ENCODE measurements around the gene ARHGAP40. TPM values are rescaled to one million over a fixed set of nuclear protein-coding genes. Genes with fewer than 3 reads are reported as not detected.

Gene ARHGAP40
- total and polyA plus RNA-seq, 2 of the 4 experiments (the other 2 are of a cell fraction) = not detected

- Histone ChIP-seq H3K9me3 (ENCODE audit: control insufficient read depth, insufficient read depth, low read length) (no peaks in the 10 kb centered on the region), H2BK15ac (ENCODE audit: low read depth, low read length) (no peak overlapping the region), H2BK5ac (ENCODE audit: low read depth, low read length, poor library complexity, severe bottlenecking) (no peak overlapping the region), H2AK9ac (replicated peaks; ENCODE audit: low read depth, low read length, poor library complexity) (no peak overlapping the region), H3K79me1 (ENCODE audit: low read depth in 1 of 2, low read length in 2 of 2) (no peaks in the 10 kb centered on the region), H4K20me1 (ENCODE audit: insufficient read depth, low read length) (no peaks in the 10 kb centered on the region; the same call in 1 of the 2 replicates), H3K9me1 (ENCODE audit: insufficient read depth, low read length) (no peaks in the 10 kb centered on the region), H3K9ac (ENCODE audit: low read depth, low read length) (no peak overlapping the region), H3K14ac (replicated peaks; ENCODE audit: low read depth, low read length) (no peak overlapping the region), H2AFZ (replicated peaks; ENCODE audit: low read length, poor library complexity) (no peak overlapping the region), H3K4me3 (ENCODE audit: insufficient read depth, low read depth, low read length) (no peak overlapping the region), H3K23ac (ENCODE audit: low read depth, low read length) (no peak overlapping the region), H3K4me1 (ENCODE audit: control insufficient read depth, insufficient read depth, low read length) (no peaks in the 10 kb centered on the region), H3K18ac (ENCODE audit: low read depth, low read length) (no peak overlapping the region), H4K91ac (ENCODE audit: insufficient read depth, low read depth, low read length) (no peak overlapping the region), H3K27ac (ENCODE audit: insufficient read depth, low read length) (no peak overlapping the region), H4K5ac (ENCODE audit: low read depth, low read length) (no peak overlapping the region), H4K8ac (ENCODE audit: low read depth in 2 of 2, low read length in 2 of 2) (no peak overlapping the region), H3K4me2 (ENCODE audit: low read depth, low read length) (no peak overlapping the region), H3K27me3 (ENCODE audit: control insufficient read depth, insufficient read depth, low read length) (peaks cover 14% of the 10 kb centered on the region), H3K56ac (ENCODE audit: extremely low read depth, insufficient read depth, low read length) (no peak overlapping the region), H2AK5ac (ENCODE audit: low read depth, low read length) (no peak overlapping the region), H2BK120ac (ENCODE audit: low read depth, low read length) (no peak overlapping the region), H3K4ac (ENCODE audit: low read depth, low read length) (no peak overlapping the region), H3K36me3 (ENCODE audit: control insufficient read depth, insufficient read depth, low read length) (peaks cover 4% of the 10 kb centered on the region), H2BK20ac (ENCODE audit: low read depth, low read length) (no peak overlapping the region)
- dilution Hi-C loops (cut with HindIII; ENCODE audit: low sequenced_read_pairs, unreplicated experiment) (no loop called here), in situ Hi-C loops (cut with MboI; ENCODE audit: low sequenced_read_pairs) (no loop called here), intact Hi-C loops (cut with micrococcal nuclease) (no loop called here)
- POLR2A ChIA-PET (ENCODE audit: unreplicated experiment) = no interaction called here
- DNase-seq = no peak
- no peak for TF ChIP-seq RFX5 (IDR thresholded peaks at IDR 0.05; ENCODE audit: low read depth, low read length)
- TF ChIP-seq BHLHE40 (IDR thresholded peaks at IDR 0.05; ENCODE audit: low read depth, low read length) = no peak
- no peak for TF ChIP-seq SMC3 (IDR thresholded peaks at IDR 0.05; ENCODE audit: low read depth, low read length)
- TF ChIP-seq FOS (IDR thresholded peaks at IDR 0.05; ENCODE audit: low read depth, low read length) = no peak
- TF ChIP-seq USF2 (IDR thresholded peaks at IDR 0.05; ENCODE audit: low read depth, low read length) = no peak
- TF ChIP-seq MAFK (IDR thresholded peaks at IDR 0.05; ENCODE audit: low read depth, low read length) = no peak
- TF ChIP-seq ELK1 (IDR thresholded peaks at IDR 0.05; ENCODE audit: borderline replicate concordance, low read depth, low read length) = no peak
- no peak for TF ChIP-seq CTCF (conservative IDR thresholded peaks at IDR 0.05; ENCODE audit: low read depth, low read length)
- no peak for TF ChIP-seq RCOR1 (IDR thresholded peaks at IDR 0.05; ENCODE audit: insufficient replicate concordance, low read length)
- TF ChIP-seq MXI1 (IDR thresholded peaks at IDR 0.05; ENCODE audit: borderline replicate concordance, low read depth, low read length) = no peak
- no peak for TF ChIP-seq MAZ (IDR thresholded peaks at IDR 0.05; ENCODE audit: borderline replicate concordance, low read depth, low read length)
- TF ChIP-seq NFE2L2 (IDR thresholded peaks at IDR 0.05; ENCODE audit: low read depth, low read length) = no peak
- TF ChIP-seq POLR2A (IDR thresholded peaks at IDR 0.05; ENCODE audit: low read depth, low read length) = no peak
- TF ChIP-seq CEBPB (IDR thresholded peaks at IDR 0.05; ENCODE audit: low read depth, low read length) = no peak
- TF ChIP-seq CHD1 (IDR thresholded peaks at IDR 0.05; ENCODE audit: low read depth, low read length) = no peak
- no peak for TF ChIP-seq RAD21 (IDR thresholded peaks at IDR 0.05; ENCODE audit: low read length)
- ATAC-seq (ENCODE audit: low read depth) = no peak
- CTCF ChIA-PET = no interaction called here
- BruUV-seq (replicated peaks) = no TSS peak
- WGBS, 2 experiments (ENCODE audit: extremely low coverage in 2 of 2, insufficient read length in 1 of 2) = no CpG with 5 or more reads among the region's 4 CpGs
Measured at GRCh38 chr20:38579921-38580320, 21.7 kb upstream of the ARHGAP40 start.

Measured in IMR-90 (cell line).